Adrenal gland (tissue), 12 donors: ENCODE results near the gene PRDM16. TPM values are rescaled to one million over a fixed set of nuclear protein-coding genes. Genes with fewer than 3 reads are reported as not detected.

Source experiments
- DNase-seq, 7 donors: peaks; one replicate each; pipeline ENCODE4 v3.0.0-alpha.2; 2019 to 2020
- H3K27ac ChIP-seq, 5 donors: fragments of 200-600 bp; sonication (generic) in 4 of 5; 1 replicate in 3 of 5; 2 replicates in 2 of 5; pipeline versions ENCODE4 v1.5.1 to v1.8.0; 2016 to 2020; ENCODE audit warnings: mild to moderate bottlenecking in 1 of 5
- H3K27me3 ChIP-seq: fragments of 200-600 bp; 2 replicates; pipeline ENCODE4 v1.8.0; 2021
- H3K36me3 ChIP-seq, 2 donors: fragments of 200-600 bp; replicated peaks in 1 of 2; 1 replicate in 1 of 2; 2 replicates in 1 of 2; pipeline versions ENCODE4 v1.5.1 to v1.8.0; 2018 to 2022
- H3K4me1 ChIP-seq, 2 donors: fragments of 200-600 bp; replicated peaks in 1 of 2; 1 replicate in 1 of 2; 2 replicates in 1 of 2; pipeline versions ENCODE4 v1.5.1 to v1.8.0; 2018 to 2021
- H3K4me3 ChIP-seq, 4 donors: fragments of 200-600 bp; sonication (generic) in 3 of 4; one replicate each; pipeline ENCODE4 v1.5.1; 2016 to 2018
- H3K9me3 ChIP-seq, 3 donors: fragments of 200-600 bp; sonication (generic) in 1 of 3; replicated peaks in 1 of 3; 1 replicate in 2 of 3; 2 replicates in 1 of 3; pipeline versions ENCODE4 v1.5.1 to v1.8.0; 2016 to 2021
- POLR2A ChIP-seq, 2 donors: fragments of 450-650 bp; IDR thresholded peaks; one replicate each; pipeline ENCODE4 v1.6.1; 2017; ENCODE audit warnings: antibody characterized with exemption in 2 of 2, mild to moderate bottlenecking in 2 of 2, moderate library complexity in 1 of 2
- WGBS, 4 donors: extraction: QIAGEN DNeasy Blood & Tissue Kit in 2 of 4; methylation state at CpG; one replicate each; pipeline versions ENCODE4 v1.1.5 to v1.1.7; 2013 to 2017; 5-methylcytosine and 5-hydroxymethylcytosine counted together
- intact Hi-C, 2 donors: fragments of 100-400 bp; cut with DNase I; formaldehyde crosslinking; loops; one replicate each; pipeline versions ENCODE4 v1.14.1 to v1.15.0; 2022 to 2023
- polyA plus RNA-seq, 3 donors: library from polyadenylated mRNA; stranded (reverse); fragments of 200-250 nt in 2 of 3; fragments of 350-450 nt in 1 of 3; fragmentation: Illumina TruSeq in 1 of 3; extraction: RNeasy Lipid Tissue Mini Kit (QIAGEN cat#74804) in 1 of 3; gene quantifications; one replicate each; pipeline ENCODE4 v1.2.3, GENCODE V29; 2013 to 2014
- total RNA-seq, 9 donors: library from RNA; depleted of rRNA in 4 of 9; stranded (reverse); fragments of >200 nt in 4 of 9; fragments of 120-200 nt in 1 of 9; fragmentation: NEBNext Ultra II Directional in 1 of 9; extraction: Animal tissue kit (Norgen Biotek cat#: 25700) in 1 of 9; gene quantifications; one replicate each; pipeline versions ENCODE4 v1.1.0 to v1.2.4, GENCODE V29; 2013 to 2023
- TF ChIP-seq, protein P1 (sequence below), 6 experiments: fragments of 450-650 bp in 4 of 6; fragments of 200-600 bp in 2 of 6; sonication (generic) in 1 of 6; IDR thresholded peaks; 1 replicate in 5 of 6; 2 replicates in 1 of 6; pipeline versions ENCODE4 v1.5.1 to v1.8.0; 2016 to 2021; ENCODE audit warnings: antibody characterized with exemption in 6 of 6, mild to moderate bottlenecking in 2 of 6, moderate library complexity in 1 of 6
- donor health status: healthy with polysubstance abuse.
- donor health status: Bipolar disorder and iron deficiency.
- donor health status: DM: yes; HTN: yes; CAD: no.
- donor health status: DM: no; HTN: no; CAD: no.
- donor health status: DM: no; HTN: no; CAD: no.
- donor health status: DM: yes; HTN: yes; CAD: no.

The PRDM16 gene
- total and polyA plus RNA-seq, 12 donors, result 0.04 to 2.8 (median 0.61) TPM; not detected in 1

DNA sequence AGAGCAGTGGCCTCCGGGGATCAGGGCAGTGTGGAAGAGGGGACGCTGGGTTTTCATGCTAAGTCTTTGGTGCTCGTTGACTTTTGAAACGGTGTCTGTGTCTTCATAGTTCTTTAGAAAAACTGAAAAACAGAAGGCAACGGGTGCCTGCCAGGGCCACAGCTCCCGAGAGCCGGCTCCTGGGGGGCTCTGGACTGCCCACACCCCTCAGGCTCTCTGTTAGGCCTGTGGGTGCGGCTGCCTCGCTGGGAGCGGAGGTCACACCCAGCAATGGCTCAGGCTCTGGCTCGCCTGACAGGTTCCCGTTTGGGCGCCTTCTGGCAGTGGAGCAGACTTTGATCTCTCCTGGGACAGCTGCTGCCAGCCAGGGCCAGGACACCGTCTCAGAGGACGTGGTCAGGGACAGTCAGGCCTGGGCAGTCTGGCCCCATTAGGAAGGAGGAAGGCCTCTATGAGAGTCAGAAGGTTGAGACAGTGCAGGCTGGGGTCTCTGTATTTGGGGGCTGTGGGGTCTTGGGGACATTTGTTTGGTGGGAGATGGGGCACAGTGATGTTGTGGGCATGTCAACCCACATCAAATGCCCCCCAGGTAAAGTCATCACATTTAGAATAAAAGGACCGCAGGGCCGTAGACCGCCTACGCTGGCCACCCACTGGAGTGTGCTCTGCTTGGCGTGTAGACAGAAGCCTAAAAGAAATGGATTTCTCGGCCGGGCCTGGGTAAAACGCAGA is 391.1 kb downstream of the PRDM16 start:
- 78 to 86% (median 81%) methylated on average over 14 to 23 of the region's 23 CpGs for WGBS, 4 donors
- H3K27ac ChIP-seq, result no peak overlapping the region
- H3K27me3 ChIP-seq, result no peaks in the 10 kb centered on the region
- no peaks in the 10 kb centered on the region for H3K9me3 ChIP-seq
- intact Hi-C loops, result no loop called here
- no peaks in the 10 kb centered on the region for H3K36me3 ChIP-seq
- peaks cover under 1 to 2% of the 10 kb centered on the region in 2 donors for H3K4me1 ChIP-seq
- no peak for DNase-seq
- TF ChIP-seq POLR2A (IDR thresholded peaks at IDR 0.05), result no peak
- TF ChIP-seq, protein P1, sequence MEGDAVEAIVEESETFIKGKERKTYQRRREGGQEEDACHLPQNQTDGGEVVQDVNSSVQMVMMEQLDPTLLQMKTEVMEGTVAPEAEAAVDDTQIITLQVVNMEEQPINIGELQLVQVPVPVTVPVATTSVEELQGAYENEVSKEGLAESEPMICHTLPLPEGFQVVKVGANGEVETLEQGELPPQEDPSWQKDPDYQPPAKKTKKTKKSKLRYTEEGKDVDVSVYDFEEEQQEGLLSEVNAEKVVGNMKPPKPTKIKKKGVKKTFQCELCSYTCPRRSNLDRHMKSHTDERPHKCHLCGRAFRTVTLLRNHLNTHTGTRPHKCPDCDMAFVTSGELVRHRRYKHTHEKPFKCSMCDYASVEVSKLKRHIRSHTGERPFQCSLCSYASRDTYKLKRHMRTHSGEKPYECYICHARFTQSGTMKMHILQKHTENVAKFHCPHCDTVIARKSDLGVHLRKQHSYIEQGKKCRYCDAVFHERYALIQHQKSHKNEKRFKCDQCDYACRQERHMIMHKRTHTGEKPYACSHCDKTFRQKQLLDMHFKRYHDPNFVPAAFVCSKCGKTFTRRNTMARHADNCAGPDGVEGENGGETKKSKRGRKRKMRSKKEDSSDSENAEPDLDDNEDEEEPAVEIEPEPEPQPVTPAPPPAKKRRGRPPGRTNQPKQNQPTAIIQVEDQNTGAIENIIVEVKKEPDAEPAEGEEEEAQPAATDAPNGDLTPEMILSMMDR (IDR thresholded peaks at IDR 0.05), result no peak
- H3K4me3 ChIP-seq, result no peak overlapping the region

DNA sequence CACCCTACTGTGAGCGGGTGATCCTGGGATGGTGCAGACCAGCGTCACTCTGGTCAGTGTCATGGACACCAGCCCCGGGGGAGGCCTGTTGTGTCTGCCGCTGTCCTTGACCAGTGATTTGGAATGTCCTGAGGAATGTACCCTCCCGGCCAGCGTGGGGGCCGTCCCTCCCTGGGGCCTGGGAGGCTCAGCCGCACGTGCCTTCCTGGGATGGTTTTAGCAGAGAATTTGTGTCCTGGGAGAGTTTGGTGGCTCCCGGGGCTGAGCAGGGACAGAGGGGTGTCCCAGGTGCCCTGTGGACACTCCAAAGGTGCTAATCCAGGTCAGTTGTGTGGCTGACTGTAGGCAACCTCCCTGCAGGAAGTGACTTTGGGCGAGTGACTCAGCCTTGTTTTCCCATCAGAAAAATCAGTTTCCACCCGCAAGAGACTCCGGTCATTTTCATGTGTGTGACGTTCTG is 391.7 kb downstream of the PRDM16 start:
- TF ChIP-seq, protein P1 (IDR thresholded peaks at IDR 0.05), result no peak
- no peak for TF ChIP-seq POLR2A (IDR thresholded peaks at IDR 0.05)
- Histone ChIP-seq H3K4me1 (no peaks in the 10 kb centered on the region), H3K27me3 (no peaks in the 10 kb centered on the region), H3K36me3 (no peaks in the 10 kb centered on the region), H3K9me3 (no peaks in the 10 kb centered on the region), H3K4me3 (no peak overlapping the region), H3K27ac (no peak overlapping the region)
- peak in 3 of 7 donors; percentile 37 to 59 (median 41) for DNase-seq
- 65 to 68% (median 65%) methylated on average over 5 to 14 of the region's 14 CpGs for WGBS, 4 donors
- intact Hi-C loops, result no loop called here

DNA sequence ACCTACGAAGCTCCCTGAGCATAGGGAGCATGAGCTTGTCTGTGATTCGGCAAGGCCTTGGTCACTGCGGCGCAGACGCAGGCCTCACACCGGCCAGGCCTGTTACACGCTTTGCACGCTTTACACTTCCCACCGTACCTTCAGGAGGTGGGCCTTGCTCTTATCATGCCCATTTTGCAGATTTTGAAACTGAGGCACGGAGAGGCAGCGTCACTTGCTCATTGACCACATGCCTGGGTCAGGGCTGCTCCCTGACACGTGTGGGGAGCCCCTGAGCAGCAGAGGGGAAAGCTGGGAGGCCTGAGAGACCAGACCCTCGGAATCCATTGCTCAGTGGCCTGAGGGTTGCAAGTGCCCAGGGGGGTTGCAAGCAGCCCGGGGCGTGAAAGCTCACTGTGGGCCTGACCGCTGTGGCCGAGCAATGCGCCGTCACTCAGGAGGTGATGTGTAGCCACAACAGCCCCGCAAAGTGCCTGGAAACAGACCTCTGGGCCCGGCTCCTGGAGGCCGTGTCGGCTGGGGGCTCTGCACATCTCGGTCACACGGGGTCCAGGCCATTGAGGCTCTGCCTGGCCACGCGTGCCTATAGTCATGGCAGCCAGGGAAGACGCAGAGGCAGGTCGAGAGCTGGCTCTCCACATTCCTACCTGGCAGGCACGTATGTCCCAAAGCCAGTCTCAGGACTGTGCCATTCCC is 392.4 kb downstream of the PRDM16 start:
- whole genome bisulfite sequencing, 4 donors, result 87 to 91% (median 87%) methylated on average over 16 to 30 of the region's 30 CpGs
- Histone ChIP-seq H3K9me3 (no peaks in the 10 kb centered on the region), H3K27ac (no peak overlapping the region), H3K36me3 (no peaks in the 10 kb centered on the region), H3K4me1 (no peaks in the 10 kb centered on the region), H3K27me3 (no peaks in the 10 kb centered on the region), H3K4me3 (no peak overlapping the region)
- no peak for DNase-seq
- intact Hi-C loops, result no loop called here
- TF ChIP-seq POLR2A (IDR thresholded peaks at IDR 0.05), result no peak
- TF ChIP-seq, protein P1 (IDR thresholded peaks at IDR 0.05), result no peak

DNA sequence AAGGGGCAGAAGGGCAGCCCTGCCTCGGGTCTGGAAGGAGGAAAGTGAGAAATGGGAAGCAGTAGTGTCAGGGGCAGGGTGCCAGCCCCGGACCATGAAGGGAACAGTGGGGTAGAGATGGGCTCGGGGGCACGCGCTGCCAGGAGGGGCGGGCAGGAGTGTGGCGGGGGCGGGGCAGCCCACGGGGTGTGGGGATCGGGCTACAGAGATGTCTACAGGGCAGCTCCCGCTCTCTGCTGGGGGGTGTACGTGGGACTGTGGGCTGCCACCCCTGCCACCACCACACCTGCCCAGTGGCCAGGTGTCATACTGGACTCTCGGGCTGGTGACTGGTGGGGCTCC is 392.9 kb downstream of the PRDM16 start:
- 80 to 92% (median 88%) methylated on average over 10 to 13 of the region's 13 CpGs for WGBS, 4 donors
- intact Hi-C loops, result no loop called here
- H3K36me3 ChIP-seq, result no peaks in the 10 kb centered on the region
- TF ChIP-seq, protein P1 (IDR thresholded peaks at IDR 0.05), result no peak
- no peak for TF ChIP-seq POLR2A (IDR thresholded peaks at IDR 0.05)
- H3K9me3 ChIP-seq, result no peaks in the 10 kb centered on the region
- no peak overlapping the region for H3K27ac ChIP-seq
- H3K4me3 ChIP-seq, result no peak overlapping the region
- no peaks in the 10 kb centered on the region for H3K27me3 ChIP-seq
- no peak for DNase-seq
- no peaks in the 10 kb centered on the region for H3K4me1 ChIP-seq
